GM12865 (cell line): ENCODE data around the gene TLL2.

Source experiments
- DNase-seq: peaks from one replicate; pipeline ENCODE4 v3.0.0; 2010; ENCODE audit warnings: low read depth
- H3K4me3 ChIP-seq: 2 replicates; pipeline ENCODE4 v1.5.1; 2011; ENCODE audit warnings: mild to moderate bottlenecking, low read depth, low read length, control low read depth
- TF ChIP-seq, protein P1 (sequence below): IDR thresholded peaks from 2 replicates; pipeline ENCODE4 v1.5.1; 2011; ENCODE audit warnings: low read length, control low read depth, low read depth, inconsistent platforms; ENCODE audit not compliant: insufficient read depth; ENCODE audit errors: missing control alignments

Gene TLL2

DNA sequence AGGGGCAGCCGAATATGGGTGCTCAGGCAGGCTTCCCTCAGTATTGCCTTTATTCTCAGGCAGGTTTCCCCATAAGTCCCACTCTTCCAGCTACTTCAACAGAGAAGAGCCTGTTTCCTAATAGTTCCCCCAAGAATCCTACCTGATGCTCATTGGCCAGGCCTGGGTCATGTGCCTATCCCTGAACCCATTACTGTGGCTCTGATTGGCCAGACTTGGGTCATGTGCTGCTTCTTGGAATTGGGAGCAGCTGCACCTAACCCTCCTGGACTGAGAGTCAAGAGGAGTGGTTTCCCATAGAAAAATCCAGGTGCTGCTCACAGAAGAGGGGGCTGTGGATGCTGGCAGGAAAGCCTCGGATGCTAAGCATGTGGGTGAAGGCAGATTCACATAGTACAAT lies 176.6 kb downstream of the TLL2 start:
- TF ChIP-seq, protein P1, sequence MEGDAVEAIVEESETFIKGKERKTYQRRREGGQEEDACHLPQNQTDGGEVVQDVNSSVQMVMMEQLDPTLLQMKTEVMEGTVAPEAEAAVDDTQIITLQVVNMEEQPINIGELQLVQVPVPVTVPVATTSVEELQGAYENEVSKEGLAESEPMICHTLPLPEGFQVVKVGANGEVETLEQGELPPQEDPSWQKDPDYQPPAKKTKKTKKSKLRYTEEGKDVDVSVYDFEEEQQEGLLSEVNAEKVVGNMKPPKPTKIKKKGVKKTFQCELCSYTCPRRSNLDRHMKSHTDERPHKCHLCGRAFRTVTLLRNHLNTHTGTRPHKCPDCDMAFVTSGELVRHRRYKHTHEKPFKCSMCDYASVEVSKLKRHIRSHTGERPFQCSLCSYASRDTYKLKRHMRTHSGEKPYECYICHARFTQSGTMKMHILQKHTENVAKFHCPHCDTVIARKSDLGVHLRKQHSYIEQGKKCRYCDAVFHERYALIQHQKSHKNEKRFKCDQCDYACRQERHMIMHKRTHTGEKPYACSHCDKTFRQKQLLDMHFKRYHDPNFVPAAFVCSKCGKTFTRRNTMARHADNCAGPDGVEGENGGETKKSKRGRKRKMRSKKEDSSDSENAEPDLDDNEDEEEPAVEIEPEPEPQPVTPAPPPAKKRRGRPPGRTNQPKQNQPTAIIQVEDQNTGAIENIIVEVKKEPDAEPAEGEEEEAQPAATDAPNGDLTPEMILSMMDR, result no peak
- no peak overlapping the region for H3K4me3 ChIP-seq
- DNase-seq, result no peak

DNA sequence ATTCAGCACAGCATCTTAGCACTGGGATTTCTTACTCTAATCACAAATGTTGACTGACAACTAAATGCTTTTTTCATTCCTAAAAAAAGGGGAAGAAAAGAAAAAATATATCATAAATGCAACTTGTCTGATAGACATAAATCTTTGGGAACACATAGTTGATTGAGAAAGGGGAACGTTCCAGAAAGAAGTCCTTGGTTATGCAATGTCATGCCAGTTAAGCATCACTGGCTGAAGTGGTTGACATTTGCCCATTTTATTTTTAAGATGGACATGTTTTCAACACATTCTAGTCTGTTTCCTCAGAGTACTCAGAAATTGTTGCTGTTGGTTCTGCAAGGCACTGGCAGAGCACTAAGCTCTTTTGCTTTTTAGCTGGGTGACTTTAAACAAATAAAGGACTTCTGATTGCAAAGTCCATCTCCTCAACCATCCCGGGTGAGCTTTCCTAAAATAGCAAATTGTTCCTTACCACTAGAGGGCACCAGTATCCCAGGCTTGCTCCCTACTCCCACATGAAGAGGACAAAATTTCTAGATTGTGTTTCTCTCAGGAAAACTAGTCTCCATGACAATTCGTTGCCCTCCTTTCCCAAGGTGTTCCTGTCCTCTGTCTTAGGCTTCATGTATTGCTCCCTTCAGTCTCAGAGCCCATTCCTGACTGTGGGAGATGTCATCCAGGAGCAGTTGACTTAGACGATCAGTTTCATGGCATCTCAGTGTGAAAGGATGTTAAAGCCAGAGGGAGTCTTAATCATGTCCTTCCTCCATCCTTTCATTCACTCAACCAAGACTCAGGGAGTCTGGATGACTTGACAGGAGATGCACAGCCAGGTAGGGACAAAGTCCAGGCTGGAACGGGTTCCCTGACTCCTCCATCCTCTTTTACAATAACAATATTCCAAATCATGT lies 178.9 kb downstream of the TLL2 start:
- TF ChIP-seq, protein P1, result peak; percentile 66
- H3K4me3 ChIP-seq, result no peak overlapping the region
- DNase-seq, result peak; percentile 25

DNA sequence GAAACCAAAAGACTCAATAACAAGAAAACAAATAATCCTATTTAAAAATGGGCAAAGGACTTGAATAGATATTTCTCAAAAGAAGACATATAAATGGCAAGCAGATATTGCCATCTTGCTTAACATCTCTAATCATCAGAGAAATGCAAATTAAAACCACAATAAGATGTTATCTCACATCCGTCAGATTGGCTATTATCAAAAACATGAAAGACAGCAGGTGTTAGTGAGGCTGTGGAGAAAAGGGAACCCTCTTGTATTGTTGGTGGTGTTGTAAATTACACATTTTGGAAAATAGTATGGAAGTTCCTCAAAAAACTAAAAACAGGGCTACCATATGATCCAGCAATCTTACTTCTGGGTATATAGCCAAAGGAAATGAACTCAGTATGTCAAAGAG lies 180.6 kb downstream of the TLL2 start:
- DNase-seq, result no peak
- TF ChIP-seq, protein P1, result no peak
- H3K4me3 ChIP-seq, result no peak overlapping the region

DNA sequence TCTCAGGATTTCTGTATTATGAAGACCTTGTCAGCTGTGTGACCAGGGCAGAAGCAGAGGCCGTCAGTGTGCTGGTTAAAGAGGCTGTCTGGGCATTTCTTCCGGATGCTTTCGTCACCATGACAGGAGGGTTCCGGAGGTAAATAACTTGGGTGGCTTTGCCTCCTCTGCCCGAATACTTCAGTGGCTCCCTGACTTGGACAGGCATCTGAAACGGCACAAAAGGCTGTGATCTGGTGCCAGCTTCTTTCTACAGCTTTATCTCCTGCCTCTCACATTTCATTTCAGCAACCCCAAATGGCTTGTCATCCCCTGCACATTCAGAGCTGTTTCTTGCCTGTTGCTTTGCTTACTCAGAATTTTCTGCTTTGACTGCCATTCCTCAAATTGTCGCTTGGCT lies 186.3 kb downstream of the TLL2 start:
- TF ChIP-seq, protein P1, result no peak
- DNase-seq, result no peak
- H3K4me3 ChIP-seq, result no peak overlapping the region

DNA sequence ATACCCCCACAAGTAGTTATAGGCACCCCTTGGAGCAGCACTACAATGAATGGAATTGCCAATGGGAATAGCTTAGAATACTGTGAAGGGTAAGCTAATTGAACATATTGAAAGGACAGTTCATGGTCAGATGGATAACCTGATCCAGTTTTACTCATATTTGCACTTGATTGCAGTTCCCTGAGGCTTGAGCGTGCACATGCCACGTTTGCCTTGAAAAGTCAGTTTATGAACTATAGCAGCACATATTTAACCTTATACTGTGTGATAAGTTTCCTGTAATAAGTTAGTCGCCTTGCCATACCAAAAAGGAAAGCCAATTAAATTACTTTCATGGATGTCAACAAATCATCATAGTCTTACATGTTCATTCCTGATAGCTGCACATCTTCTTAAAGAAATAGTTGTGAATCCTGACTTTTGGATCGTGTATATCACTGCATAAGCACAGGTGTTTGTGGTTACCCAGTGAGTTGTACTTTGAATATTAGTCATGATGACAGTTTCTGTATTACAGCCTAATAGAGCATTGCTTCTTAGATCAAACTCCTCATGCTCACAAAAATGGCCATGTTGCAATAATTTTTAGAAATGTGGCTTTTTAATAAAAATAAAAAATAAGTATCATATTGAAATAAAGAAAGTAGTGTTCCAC lies 187.9 kb downstream of the TLL2 start:
- DNase-seq, result peak; percentile 78
- TF ChIP-seq, protein P1, result no peak
- no peak overlapping the region for H3K4me3 ChIP-seq

DNA sequence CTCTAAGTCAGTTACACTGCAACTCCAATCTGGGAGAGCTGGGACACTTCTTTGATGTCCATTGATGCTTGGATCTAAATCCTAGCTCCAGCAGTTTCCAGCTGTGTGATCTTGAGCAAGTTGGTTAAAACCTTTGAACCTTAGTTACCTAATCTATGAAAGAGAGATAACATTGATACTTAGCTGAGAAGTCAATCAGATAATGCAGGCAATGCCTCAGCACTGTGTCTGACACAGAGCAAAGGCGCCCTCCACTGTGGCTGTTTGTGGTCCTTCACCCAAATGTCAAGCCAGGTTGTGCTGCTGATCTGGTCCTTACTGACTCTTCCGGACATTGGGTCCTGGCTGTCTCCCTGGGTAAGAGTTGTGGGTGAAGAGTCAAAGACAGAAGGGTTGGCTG lies 189.3 kb downstream of the TLL2 start:
- no peak for DNase-seq
- no peak overlapping the region for H3K4me3 ChIP-seq
- TF ChIP-seq, protein P1, result no peak
